Loucy (cell line): ENCODE measurements around the gene RTRAF.

Source experiments
- H2AFZ ChIP-seq: fragments of 200-600 bp; sonication (generic); 2 replicates; pipeline ENCODE4 v1.6.0; 2016; ENCODE audit warnings: antibody characterized with exemption, mild to moderate bottlenecking, low read length, moderate library complexity
- H3F3A ChIP-seq: fragments of 200-600 bp; 2 replicates; pipeline ENCODE4 v1.6.0; 2016; ENCODE audit warnings: antibody characterized with exemption, low read depth, mild to moderate bottlenecking
- H3K27me3 ChIP-seq: fragments of 200-600 bp; sonication (generic); 2 replicates; pipeline ENCODE4 v1.6.1; 2014; ENCODE audit warnings: low read length, mild to moderate bottlenecking; ENCODE audit not compliant: insufficient read depth, poor library complexity, severe bottlenecking
- H3K36me3 ChIP-seq: fragments of 200-600 bp; sonication (generic); 2 replicates; pipeline ENCODE4 v1.6.1; 2016; ENCODE audit warnings: low read length; ENCODE audit not compliant: insufficient read depth
- H3K4me1 ChIP-seq: fragments of 200-600 bp; sonication (generic); 2 replicates; pipeline ENCODE4 v1.5.1; 2014; ENCODE audit warnings: low read length, mild to moderate bottlenecking; ENCODE audit not compliant: insufficient read depth, poor library complexity, severe bottlenecking
- H3K4me2 ChIP-seq: fragments of 200-600 bp; sonication (generic); 2 replicates; pipeline ENCODE4 v1.6.0; 2014; ENCODE audit warnings: antibody characterized with exemption, low read length, low read depth, mild to moderate bottlenecking; ENCODE audit not compliant: poor library complexity, severe bottlenecking
- H3K4me3 ChIP-seq: fragments of 200-600 bp; sonication (generic); 2 replicates; pipeline ENCODE4 v1.5.1; 2014; ENCODE audit warnings: low read length, mild to moderate bottlenecking, mixed read lengths; ENCODE audit not compliant: poor library complexity, severe bottlenecking
- H3K79me2 ChIP-seq: fragments of 200-600 bp; sonication (generic); 2 replicates; pipeline ENCODE4 v1.6.1; 2014; ENCODE audit warnings: low read length; ENCODE audit not compliant: insufficient read depth
- H3K9ac ChIP-seq: fragments of 200-600 bp; sonication (generic); 2 replicates; pipeline ENCODE4 v1.6.0; 2014; ENCODE audit warnings: mild to moderate bottlenecking, low read depth, low read length, moderate library complexity; ENCODE audit not compliant: poor library complexity, severe bottlenecking
- H3K9me2 ChIP-seq: fragments of 200-600 bp; sonication (generic); replicated peaks from 2 replicates; pipeline ENCODE4 v1.6.1; 2016; ENCODE audit warnings: low read depth, low read length, mixed read lengths
- H3K9me3 ChIP-seq: fragments of 200-600 bp; sonication (generic); 2 replicates; pipeline ENCODE4 v1.6.1; 2014; ENCODE audit warnings: mild to moderate bottlenecking, antibody characterized with exemption, low read length, low read depth; ENCODE audit not compliant: insufficient read depth
- H4K20me1 ChIP-seq: fragments of 200-600 bp; sonication (generic); 2 replicates; pipeline ENCODE4 v1.6.0; 2014; ENCODE audit warnings: antibody characterized with exemption, low read length, mild to moderate bottlenecking; ENCODE audit not compliant: insufficient read depth, poor library complexity, severe bottlenecking
- CTCF ChIP-seq: fragments of 200-600 bp; sonication (generic); conservative IDR thresholded peaks from 2 replicates; pipeline ENCODE4 v1.5.1; 2014; ENCODE audit warnings: mild to moderate bottlenecking, antibody characterized with exemption, low read length
- EZH2phosphoT487 ChIP-seq: fragments of 200-600 bp; IDR thresholded peaks from 2 replicates; pipeline ENCODE4 v1.6.1; 2018; ENCODE audit warnings: antibody characterized with exemption, mild to moderate bottlenecking, moderate library complexity, borderline replicate concordance

Gene RTRAF

GRCh38 chr14:52020161-52020714 is 30.9 kb downstream of the RTRAF start:
- peaks cover 5% of the 10 kb centered on the region; the same call in 1 of the 2 replicates for H3K9me3 ChIP-seq
- H3K4me1 ChIP-seq: peaks cover 21% of the 10 kb centered on the region
- H2AFZ ChIP-seq: no peak overlapping the region
- no peak for TF ChIP-seq EZH2phosphoT487
- no peak for TF ChIP-seq CTCF
- no peaks in the 10 kb centered on the region for H3F3A ChIP-seq
- no peak overlapping the region for H3K4me3 ChIP-seq
- H3K9ac ChIP-seq: no peak overlapping the region
- H3K36me3 ChIP-seq: no peaks in the 10 kb centered on the region
- H3K27me3 ChIP-seq: no peaks in the 10 kb centered on the region
- no peaks in the 10 kb centered on the region for H3K79me2 ChIP-seq
- no peak overlapping the region for H3K4me2 ChIP-seq
- H4K20me1 ChIP-seq: no peaks in the 10 kb centered on the region
- H3K9me2 ChIP-seq: no peaks in the 10 kb centered on the region

- Histone ChIP-seq H3K4me3 (no peak overlapping the region), H3K9me2 (no peaks in the 10 kb centered on the region), H3K27me3 (no peaks in the 10 kb centered on the region), H3K36me3 (no peaks in the 10 kb centered on the region), H3K9ac (no peak overlapping the region), H3K4me2 (no peak overlapping the region), H3K79me2 (no peaks in the 10 kb centered on the region), H4K20me1 (no peaks in the 10 kb centered on the region), H2AFZ (no peak overlapping the region), H3K4me1 (peaks cover 21% of the 10 kb centered on the region), H3K9me3 (peaks cover 5% of the 10 kb centered on the region; the same call in 1 of the 2 replicates), H3F3A (no peaks in the 10 kb centered on the region)
- no peak for TF ChIP-seq CTCF
- no peak for TF ChIP-seq EZH2phosphoT487
These were observed 31.7 kb downstream of the RTRAF start for GRCh38 chr14:52020866-52021717.

GRCh38 chr14:52021957-52022600 is 32.7 kb downstream of the RTRAF start:
- Histone ChIP-seq H3K27me3 (no peaks in the 10 kb centered on the region), H3K9me2 (no peaks in the 10 kb centered on the region), H2AFZ (no peak overlapping the region), H3K36me3 (no peaks in the 10 kb centered on the region), H3K9me3 (peaks cover 5% of the 10 kb centered on the region; the same call in 1 of the 2 replicates), H3K79me2 (no peaks in the 10 kb centered on the region), H3K4me1 (peaks cover 21% of the 10 kb centered on the region), H3K9ac (no peak overlapping the region), H3F3A (no peaks in the 10 kb centered on the region), H3K4me2 (no peak overlapping the region), H4K20me1 (no peaks in the 10 kb centered on the region), H3K4me3 (no peak overlapping the region)
- TF ChIP-seq CTCF (no peak), EZH2phosphoT487 (no peak)
